GM19468 (cell line): ENCODE measurements around the gene PARD3B.

ENCODE experiments used
- ATAC-seq: cut with Tn5 transposase; IDR thresholded peaks from one replicate; pipeline ENCODE4 v1.9.1; 2021; ENCODE audit warnings: mild to moderate bottlenecking, moderate library complexity, moderate number of reproducible peaks; ENCODE audit not compliant: unreplicated experiment; ENCODE audit errors: extremely low read depth

The PARD3B gene

DNA sequence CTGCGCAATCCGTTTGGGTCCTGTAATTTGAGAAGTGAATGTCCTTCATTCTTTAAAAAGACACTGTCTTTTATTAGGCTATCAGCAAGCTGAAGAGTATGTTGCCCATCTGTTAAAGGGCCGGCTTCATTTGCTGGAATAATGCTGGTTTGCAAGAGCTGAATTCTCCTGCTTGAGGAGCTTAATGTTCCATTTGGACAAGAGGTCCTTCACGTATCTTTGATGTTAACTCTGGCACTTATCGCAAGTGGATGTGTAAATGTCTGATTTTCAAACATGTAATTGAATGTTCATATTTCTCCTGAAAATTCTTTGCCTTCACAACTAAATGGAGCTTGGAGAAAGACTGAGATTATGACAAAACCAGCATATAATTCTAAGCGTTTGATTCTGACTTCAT, 856.2 kb downstream of the PARD3B start:
- no peak for ATAC-seq

GRCh38 chr2:205402011-205402410, 856.7 kb downstream of the PARD3B start:
- no peak for ATAC-seq

GRCh38 chr2:205403244-205403825, 858.1 kb downstream of the PARD3B start:
- ATAC-seq, result no peak

DNA sequence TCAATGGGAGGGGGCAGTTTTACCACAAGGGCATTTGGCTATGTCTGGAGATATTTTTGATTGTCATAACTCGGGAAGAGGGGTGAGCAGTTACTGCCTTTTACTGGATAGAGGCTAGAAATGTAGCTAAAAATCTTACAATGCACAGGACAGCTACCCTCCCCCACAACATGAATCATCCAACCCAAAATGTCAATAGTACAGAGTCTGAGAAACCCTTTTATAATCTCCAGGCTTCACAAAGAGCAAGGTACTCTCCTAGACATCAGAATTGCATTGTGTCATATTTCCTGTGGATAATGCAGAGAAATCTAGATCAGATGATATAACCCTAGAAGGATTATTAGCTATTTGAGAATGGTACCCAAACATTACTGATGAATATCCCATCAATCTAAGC, 859.9 kb downstream of the PARD3B start:
- no peak for ATAC-seq

GRCh38 chr2:205405752-205406151, 860.5 kb downstream of the PARD3B start:
- no peak for ATAC-seq

DNA sequence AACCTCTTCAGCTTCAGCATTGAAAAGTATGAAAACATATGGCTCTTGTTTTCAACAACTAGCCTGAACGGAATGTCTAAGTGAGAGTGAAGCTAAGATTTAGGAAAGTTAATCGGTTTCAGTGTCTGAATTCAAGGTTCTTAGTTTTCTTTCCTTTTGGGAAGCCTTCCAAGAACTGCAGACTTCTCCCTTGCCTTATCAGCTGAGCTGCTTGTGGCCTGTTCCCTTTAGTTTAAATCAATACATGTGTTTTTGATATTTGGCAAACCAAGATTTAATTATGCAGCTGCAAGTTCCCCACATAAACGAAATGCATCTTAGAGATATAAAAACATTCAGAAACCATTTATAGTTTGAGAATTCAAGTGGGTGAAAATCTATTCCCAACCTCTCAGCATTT, 862.7 kb downstream of the PARD3B start:
- ATAC-seq, result no peak

DNA sequence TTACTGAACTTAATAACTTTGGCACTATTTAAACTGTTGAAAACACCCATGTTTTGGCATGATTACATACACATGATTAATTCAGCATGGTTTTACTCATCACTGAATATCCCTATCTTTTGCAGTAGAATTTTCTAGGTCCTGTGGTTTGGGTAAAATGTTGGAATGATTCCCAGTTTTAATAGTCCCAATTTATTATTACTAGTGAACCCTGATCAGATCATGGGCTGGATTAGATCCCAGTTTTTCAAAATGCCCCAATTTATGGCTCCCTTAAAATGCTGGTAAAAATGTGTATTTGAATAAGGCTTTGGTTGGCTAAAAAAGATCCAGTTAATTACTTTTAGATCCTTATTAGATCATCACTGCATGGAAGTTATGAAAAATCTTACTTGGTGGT, 863.4 kb downstream of the PARD3B start:
- no peak for ATAC-seq

DNA sequence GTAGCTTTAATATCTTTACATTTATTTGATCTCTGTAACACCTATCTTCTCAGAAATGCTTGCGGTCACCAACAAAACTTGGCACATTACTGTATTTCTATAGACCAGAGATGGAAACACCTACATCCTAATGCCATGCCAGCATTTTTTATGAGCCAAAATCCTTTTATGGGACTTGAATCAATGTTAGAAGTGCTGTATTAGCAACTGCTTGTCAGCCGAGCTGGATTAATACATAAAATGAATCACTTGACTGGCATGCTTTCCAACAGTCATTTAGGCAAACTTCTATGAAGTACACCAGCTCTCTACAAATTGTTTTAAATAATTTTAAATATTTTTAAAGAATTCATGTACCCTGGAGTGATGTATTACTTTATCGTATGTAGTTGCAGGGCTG, 864.1 kb downstream of the PARD3B start:
- ATAC-seq, result no peak

DNA sequence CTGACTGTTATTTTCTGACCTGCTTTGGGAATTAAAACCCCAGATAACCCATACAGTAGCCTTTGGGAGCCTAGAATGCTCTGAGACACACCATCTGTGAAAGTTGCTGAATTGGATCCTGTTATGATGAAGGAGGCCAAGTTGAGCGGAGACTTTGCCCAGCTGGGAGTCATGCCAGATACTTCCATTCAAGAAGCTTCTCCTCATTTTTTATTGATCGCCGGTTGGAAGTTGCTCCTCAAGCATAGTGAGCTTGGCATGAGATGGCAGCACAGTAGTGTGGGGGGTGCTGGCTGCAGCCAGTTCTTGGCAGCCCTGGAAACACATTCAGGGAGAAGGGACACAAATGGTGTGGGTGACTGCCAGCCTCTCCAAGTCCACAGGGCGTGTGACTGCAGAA, 866.3 kb downstream of the PARD3B start:
- no peak for ATAC-seq

DNA sequence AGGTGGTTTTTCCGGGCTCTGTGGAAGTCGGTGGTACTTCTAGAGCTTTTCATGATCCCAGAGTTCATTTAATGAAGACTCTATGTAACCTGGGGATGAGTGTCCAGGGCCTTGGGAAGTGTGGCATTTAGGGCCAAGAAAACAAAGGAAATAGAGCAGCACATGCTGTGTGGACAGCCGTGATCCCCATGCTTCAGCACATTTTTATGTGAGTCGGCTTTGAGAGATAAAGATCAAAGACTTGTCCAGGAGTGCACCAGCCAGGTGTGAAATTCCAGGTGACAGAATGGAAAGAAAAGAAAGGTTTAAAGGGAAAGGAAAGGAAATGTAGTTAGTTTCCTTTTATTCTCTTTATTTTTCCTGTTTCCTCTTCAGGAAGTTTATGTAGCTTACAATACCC, 879.1 kb downstream of the PARD3B start:
- ATAC-seq, result no peak

DNA sequence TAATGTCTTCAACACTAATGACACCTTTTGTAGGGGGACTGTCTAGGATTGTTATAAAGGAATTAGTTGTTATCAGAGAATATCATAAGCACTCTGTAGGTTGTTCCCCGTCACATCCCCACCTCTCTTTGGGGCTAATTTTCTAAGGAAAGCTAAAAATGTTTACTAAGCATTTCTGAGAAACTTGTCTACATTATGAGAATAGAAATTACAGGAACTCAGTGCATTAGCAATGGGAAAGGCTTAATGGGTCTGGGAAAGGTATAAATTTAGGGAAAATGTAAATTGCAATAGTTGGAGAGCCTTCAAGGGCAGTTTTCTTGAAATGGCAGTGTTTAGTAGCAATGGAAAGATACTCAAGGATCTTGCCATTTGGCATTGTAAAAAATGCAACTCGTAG, 879.8 kb downstream of the PARD3B start:
- no peak for ATAC-seq

DNA sequence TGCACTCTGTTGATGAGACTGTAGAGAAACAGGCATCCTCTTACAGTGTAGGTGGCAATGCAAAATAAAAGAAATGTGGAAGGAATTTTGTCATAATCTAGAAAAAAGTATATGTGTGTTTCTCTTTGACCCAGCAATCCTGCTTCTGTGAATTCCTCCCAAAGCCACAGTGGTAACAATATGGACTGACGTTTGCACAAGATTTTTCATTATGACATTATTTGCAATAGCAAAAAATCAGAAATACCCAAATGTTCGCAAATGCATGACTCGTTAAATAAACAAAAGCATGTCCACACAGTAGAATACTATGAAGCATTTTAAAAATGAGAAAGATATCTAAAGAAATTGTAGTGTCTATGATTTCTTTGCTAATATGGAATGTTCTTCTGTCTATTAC, 881.8 kb downstream of the PARD3B start:
- ATAC-seq, result no peak

DNA sequence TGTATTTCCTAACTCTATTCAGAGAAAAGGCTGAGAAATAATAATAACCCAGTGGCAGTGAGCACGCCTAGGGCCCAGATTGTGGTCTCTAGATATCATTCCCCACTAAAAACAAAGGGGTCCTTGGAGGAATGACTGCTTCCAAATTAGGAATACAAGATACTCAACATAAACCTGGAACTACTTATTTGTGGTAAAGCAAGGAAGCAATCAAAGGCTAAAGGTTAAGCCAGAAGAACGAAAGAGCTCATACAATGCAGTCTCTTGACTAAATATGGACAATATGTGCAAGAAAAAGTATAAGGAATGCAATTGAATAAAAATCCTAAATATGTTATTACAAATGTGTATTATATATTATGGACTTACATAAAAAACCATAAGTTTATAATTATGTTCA, 883.5 kb downstream of the PARD3B start:
- no peak for ATAC-seq

DNA sequence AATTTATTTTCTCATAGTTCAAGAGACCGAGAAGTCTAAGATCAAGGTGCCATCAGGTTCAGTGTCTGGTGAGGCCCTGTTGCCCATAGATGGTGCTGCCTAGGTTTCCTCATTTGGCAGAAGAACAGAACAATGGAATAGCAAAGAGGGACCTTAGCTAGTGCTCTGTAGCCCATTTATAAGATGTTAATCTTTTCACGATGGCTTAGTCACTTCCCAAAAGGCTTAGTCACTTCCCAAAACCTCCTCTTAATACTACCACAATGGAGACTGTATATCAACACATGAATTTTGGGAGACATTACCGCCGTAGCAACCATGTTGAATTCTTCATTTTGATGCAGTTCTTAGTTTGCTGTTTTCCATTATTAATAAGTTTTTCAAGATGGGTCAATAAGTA, 890.7 kb downstream of the PARD3B start:
- no peak for ATAC-seq

DNA sequence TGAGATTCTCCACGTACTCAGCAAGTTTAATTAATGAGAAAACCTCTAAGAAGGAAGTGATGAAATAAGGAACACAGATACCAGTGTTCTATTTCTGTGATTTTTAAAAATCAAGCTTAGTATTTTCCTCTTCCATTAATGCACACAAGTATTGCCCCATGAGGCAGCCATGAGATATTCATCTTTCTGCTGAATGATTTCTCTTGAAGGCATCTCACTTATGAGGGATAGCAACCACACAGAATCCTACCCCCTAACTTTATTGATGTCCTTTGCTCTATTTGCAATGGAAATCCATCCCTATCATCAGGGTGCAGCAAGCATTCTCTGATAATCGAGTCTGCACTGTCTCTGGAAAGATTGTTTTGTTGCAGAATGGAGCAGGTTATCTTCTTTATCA, 893.0 kb downstream of the PARD3B start:
- ATAC-seq, result no peak

GRCh38 chr2:205439621-205440020, 894.3 kb downstream of the PARD3B start:
- ATAC-seq, result no peak

- ATAC-seq, result no peak
Measured at GRCh38 chr2:205441524-205441923, 896.2 kb downstream of the PARD3B start.

DNA sequence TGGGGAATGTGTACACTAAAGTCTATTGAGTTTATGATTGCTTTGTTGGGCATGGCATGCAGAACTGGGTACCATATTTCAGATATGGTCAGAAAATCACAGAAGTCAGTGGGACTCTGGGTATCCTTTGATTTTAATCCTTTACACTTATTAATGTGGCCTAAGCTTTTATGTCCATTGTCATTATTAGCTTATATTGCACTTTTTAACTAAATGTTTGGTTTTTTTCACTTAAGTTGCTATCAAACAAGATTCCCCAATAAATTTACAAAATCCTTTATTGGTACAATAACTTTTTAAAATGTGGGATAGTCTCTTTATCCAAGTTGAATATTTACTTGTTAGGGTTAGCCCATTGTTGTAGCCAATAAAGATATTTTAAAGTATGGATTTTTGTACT, 902.9 kb downstream of the PARD3B start:
- ATAC-seq, result no peak

- ATAC-seq, result no peak
Measured at GRCh38 chr2:205451901-205452512, 906.7 kb downstream of the PARD3B start.

DNA sequence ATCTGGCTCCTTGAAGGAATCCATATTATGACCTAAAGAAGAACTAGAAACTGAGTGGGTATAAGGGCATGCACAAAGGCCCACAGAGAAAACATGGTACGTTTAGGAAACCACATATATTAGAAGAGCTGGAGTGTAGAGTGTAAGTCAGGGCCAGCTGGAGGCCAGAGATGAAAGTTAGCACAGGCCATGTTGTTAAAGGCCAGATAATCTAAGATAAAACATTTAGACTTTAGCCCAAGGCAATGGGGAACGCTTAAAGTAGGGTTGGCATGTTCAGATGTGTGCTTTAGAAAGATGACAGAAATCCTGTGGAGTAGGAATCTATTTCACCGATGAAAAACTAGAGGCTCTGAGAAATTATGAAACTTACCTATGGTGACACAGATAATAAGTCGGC, 907.9 kb downstream of the PARD3B start:
- no peak for ATAC-seq

GRCh38 chr2:205456682-205457081, 911.4 kb downstream of the PARD3B start:
- no peak for ATAC-seq

- ATAC-seq, result no peak
Measured at GRCh38 chr2:205460217-205460616, 914.9 kb downstream of the PARD3B start.
